PFSK-1 (cell line): ENCODE results near the gene COL2A1.

Experiments
- FOXP2 ChIP-seq: optimal IDR thresholded peaks from 2 replicates; pipeline ENCODE3; 2011; ENCODE audit warnings: borderline replicate concordance, control low read depth, inconsistent platforms; ENCODE audit not compliant: insufficient read depth; ENCODE audit errors: extremely low read length, extremely low read depth
- POLR2AphosphoS5 ChIP-seq: IDR thresholded peaks from 2 replicates; pipeline ENCODE4 v1.6.1; 2012; ENCODE audit warnings: low read depth, mild to moderate bottlenecking, control low read depth, low read length, moderate library complexity
- REST ChIP-seq, 2 experiments: IDR thresholded peaks; 2 replicates each; pipeline versions ENCODE4 v1.6.1 to v1.8.0; 2011 to 2012; ENCODE audit warnings: low read depth in 2 of 2, low read length in 2 of 2, control low read depth in 1 of 2, inconsistent platforms in 1 of 2, mild to moderate bottlenecking in 1 of 2, moderate library complexity in 1 of 2; ENCODE audit not compliant: insufficient read depth in 1 of 2

- no peak for TF ChIP-seq REST (IDR thresholded peaks at IDR 0.05; ENCODE audit: insufficient read depth in 1 of 2, low read depth in 2 of 2, low read length in 2 of 2)
- TF ChIP-seq POLR2AphosphoS5, result no peak
- TF ChIP-seq FOXP2, result no peak
These were observed 63.4 kb downstream of the COL2A1 start for GRCh38 chr12:47940773-47941474.
